ENCODE data around the gene MAPK7. TPM values are rescaled to one million over a fixed set of nuclear protein-coding genes. Genes with fewer than 3 reads are reported as not detected.

The MAPK7 gene
- total RNA-seq, 1 donor from 2014 or later, result 18.9 TPM

DNA sequence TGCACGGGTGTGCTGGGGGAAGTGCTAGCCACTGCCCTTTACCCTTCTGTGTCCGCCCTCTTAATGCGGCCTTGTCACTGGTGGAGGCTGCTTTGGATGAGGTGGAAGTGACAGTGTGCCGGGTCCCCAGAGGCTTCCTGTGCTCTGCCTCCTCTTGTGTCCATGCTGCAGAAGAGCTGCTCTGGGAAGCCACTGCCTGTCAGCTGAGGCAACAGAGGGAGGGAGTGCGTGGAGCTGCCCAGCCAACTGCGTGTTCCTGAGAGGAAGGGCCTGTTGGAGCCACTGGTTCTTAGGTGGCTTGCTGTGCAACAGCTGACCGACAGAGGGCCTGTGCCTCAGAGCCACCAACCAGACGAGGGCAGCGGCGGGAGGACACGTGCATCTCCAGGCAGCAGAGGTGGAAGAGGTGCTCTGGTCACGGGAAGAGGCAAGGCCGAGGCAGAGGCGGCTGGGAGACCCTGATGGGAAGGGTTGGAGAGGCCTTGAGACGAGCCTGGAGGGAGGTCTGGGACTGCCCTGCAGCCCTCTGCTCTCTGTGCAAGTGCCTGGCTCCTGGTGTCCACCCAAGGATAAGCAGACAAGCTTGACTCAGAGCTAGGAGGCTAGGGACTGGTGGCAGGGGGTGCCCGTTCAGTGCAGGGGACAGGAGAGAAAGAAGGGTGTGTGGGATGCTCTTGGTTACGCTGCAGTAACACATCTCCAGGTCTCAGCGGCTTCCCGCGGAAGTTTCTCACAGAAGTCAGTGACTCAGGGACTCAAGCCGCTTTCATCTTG, 41.2 kb upstream of the MAPK7 start:
- Mint-ChIP-seq H3K27me3 (ENCODE audit: low read depth) (no peaks in the 10 kb centered on the region), H3K9me3 (no peaks in the 10 kb centered on the region), H3K4me1 (ENCODE audit: low read depth) (peaks cover 3% of the 10 kb centered on the region), H3K27ac (no peak overlapping the region), H3K4me3 (ENCODE audit: low read depth) (no peak overlapping the region), H3K36me3 (ENCODE audit: low read depth) (no peaks in the 10 kb centered on the region)
- DNase-seq (ENCODE audit: low spot score), result no peak
- intact Hi-C loops (cut with micrococcal nuclease), result loop anchor here (5.0 kb wide), 1 partner anchor 55 kb away; no protein-coding TSS in a partner anchor

- H3K4me3 Mint-ChIP-seq (ENCODE audit: low read depth), result no peak overlapping the region
- no peaks in the 10 kb centered on the region for H3K9me3 Mint-ChIP-seq
- H3K27me3 Mint-ChIP-seq (ENCODE audit: low read depth), result no peaks in the 10 kb centered on the region
- H3K4me1 Mint-ChIP-seq (ENCODE audit: low read depth), result peaks cover 1% of the 10 kb centered on the region
- DNase-seq (ENCODE audit: low spot score), result no peak
- intact Hi-C loops (cut with micrococcal nuclease), result loop anchor here (5.0 kb wide), 1 partner anchor 55 kb away; no protein-coding TSS in a partner anchor
- H3K36me3 Mint-ChIP-seq (ENCODE audit: low read depth), result no peaks in the 10 kb centered on the region
- no peak overlapping the region for H3K27ac Mint-ChIP-seq
These were observed 40.6 kb upstream of the MAPK7 start for GRCh38 chr17:19337712-19338023.

DNA sequence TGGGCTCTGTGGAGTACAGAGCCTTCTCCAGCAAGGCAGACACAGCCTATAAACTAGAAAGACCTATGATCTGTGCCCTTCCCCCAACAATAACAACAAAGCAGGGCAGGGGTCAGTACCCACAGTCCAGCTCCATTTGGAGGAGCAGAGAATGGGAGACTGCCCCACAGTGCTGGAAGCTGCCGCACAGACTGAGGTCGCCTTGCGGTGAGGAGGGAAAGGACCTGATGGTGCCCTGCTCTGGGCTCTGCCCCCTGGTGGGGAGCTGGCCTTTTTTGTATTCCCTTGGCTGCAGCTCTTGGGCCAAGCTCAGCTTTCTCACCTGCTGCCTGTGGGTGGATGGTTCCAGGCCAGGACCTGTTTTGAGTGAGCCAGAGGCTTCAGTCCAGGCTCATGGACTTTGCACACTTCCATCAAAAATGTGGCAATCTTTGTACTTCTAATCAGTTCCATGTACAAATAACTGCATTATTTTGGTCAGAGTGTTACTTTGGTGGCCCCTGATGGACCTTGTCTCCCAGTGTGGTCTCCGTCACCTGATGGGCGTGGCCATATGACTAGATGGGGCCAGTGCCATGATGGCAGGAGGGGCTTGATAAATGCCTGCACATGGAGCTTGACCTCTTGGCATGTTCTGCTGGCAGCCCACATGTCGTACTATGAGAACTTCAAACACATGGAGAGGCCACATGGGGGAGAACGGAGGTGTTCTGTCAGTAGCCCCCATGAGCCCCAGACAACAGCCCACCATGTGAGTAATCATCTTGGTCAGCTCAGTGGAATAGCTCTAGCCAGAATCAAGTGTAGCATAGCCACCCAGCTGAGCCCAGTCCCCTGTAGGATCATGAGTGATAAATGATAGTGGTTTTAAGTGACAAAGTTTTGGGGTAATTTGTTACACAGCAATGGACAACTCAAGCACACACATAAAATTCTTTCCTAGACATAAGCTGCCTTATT, 40.0 kb upstream of the MAPK7 start:
- intact Hi-C loops (cut with micrococcal nuclease), result loop anchor here (5.0 kb wide), 1 partner anchor 56 kb away; no protein-coding TSS in a partner anchor
- H3K9me3 Mint-ChIP-seq, result no peaks in the 10 kb centered on the region
- no peaks in the 10 kb centered on the region for H3K27me3 Mint-ChIP-seq (ENCODE audit: low read depth)
- DNase-seq (ENCODE audit: low spot score), result peak; percentile 53
- H3K27ac Mint-ChIP-seq, result no peak overlapping the region
- H3K36me3 Mint-ChIP-seq (ENCODE audit: low read depth), result no peaks in the 10 kb centered on the region
- no peak overlapping the region for H3K4me3 Mint-ChIP-seq (ENCODE audit: low read depth)
- H3K4me1 Mint-ChIP-seq (ENCODE audit: low read depth), result no peaks in the 10 kb centered on the region

DNA sequence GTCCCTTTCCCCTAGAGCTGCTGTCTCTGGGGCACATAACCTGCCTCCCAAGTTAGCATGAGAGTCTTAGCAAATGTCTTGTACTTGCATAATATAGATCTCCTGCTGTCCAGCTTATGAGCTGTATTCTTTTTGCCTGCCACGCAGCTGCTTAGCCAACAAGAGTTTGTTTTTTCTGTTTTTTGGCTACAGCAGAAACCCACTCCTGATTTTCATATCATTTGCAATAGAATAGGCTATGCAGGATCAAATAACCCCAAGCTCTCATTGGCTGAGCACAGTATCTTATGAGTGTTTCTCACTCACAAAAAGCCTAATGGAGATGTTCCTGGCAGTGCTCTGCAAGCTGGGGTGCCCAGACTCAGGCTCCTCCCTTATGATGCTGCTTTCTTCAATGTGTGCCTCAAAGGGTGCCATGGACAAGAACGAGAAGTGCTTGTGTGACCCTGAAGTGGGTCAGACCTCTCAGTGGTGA, 38.9 kb upstream of the MAPK7 start:
- DNase-seq (ENCODE audit: low spot score), result no peak
- intact Hi-C loops (cut with micrococcal nuclease), result loop anchor here (5.0 kb wide), 1 partner anchor 57 kb away; no protein-coding TSS in a partner anchor
- no peaks in the 10 kb centered on the region for H3K36me3 Mint-ChIP-seq (ENCODE audit: low read depth)
- no peaks in the 10 kb centered on the region for H3K27me3 Mint-ChIP-seq (ENCODE audit: low read depth)
- no peaks in the 10 kb centered on the region for H3K4me1 Mint-ChIP-seq (ENCODE audit: low read depth)
- no peak overlapping the region for H3K4me3 Mint-ChIP-seq (ENCODE audit: low read depth)
- H3K9me3 Mint-ChIP-seq, result no peaks in the 10 kb centered on the region
- no peak overlapping the region for H3K27ac Mint-ChIP-seq

DNA sequence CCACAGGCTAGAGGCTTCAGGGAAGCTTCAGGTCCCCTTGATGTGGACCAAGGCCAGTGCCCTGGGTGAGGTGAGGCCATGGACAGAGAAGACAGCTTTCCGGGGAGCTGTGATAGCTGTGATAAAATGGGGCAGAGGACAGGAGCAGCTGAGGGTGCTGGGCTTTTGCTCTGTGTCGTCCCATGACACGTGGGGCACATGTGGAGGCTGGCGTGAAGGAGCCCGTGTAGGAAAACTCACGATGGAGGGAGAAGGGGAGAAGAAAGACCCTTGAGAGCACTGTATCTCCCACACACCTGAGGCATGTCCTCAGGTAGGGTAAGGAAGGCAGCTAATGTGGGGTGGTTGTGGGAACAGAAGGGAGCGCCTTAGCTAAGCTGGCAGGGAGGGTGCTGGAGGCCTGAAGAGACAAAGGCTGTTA, 37.1 kb upstream of the MAPK7 start:
- DNase-seq (ENCODE audit: low spot score), result no peak
- H3K27ac Mint-ChIP-seq, result no peak overlapping the region
- H3K4me1 Mint-ChIP-seq (ENCODE audit: low read depth), result no peaks in the 10 kb centered on the region
- no peaks in the 10 kb centered on the region for H3K9me3 Mint-ChIP-seq
- no peaks in the 10 kb centered on the region for H3K36me3 Mint-ChIP-seq (ENCODE audit: low read depth)
- no peak overlapping the region for H3K4me3 Mint-ChIP-seq (ENCODE audit: low read depth)
- intact Hi-C loops (cut with micrococcal nuclease), result no loop called here
- H3K27me3 Mint-ChIP-seq (ENCODE audit: low read depth), result no peaks in the 10 kb centered on the region

DNA sequence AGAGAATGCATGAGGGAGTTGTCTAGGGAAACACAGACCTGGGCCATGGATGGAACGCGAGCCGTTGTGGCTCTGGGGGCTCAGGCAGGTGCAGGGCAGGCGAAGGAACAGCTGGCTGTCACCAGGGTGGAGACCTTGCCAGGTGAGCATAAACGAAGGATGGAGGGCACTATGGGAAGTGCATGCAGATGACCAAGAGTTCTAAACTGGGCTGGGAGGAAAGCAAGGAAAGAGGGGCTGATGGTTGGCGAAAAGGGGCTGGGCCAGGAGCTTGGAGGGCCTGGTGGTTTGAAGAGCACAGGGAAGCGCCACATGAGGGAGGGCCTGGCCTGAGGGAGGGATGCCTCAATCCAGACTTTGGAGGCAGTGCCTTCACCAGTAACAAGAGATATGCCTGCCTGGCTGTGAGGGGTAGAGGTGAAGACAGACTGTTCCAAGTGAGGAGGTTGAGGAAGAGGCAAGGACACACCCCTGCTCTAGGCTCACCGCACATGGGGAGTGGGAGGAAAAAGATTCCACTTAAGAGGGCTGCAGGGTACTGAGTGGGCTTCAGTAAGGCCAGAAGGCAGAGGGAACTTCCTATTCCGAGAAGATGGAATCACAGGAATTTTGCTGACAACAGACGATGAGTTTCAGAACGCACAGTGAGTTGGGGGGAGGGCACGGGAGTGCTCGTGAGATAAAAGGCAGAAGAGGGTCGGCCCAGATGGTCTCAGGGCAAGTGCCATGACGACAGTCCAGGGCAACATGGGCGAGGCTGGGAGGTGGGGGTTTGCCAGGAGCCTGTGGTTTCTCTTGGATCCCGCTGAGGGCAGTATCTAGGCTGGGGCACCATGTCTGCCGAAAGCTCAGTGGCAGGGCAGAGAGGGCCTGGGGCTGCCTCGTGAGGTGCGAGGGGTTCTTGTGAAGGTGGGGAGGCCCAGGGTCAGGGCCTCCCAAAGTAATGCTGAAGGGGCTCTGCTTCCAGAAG, 36.4 kb upstream of the MAPK7 start:
- H3K36me3 Mint-ChIP-seq (ENCODE audit: low read depth), result no peaks in the 10 kb centered on the region
- DNase-seq (ENCODE audit: low spot score), result no peak
- no peak overlapping the region for H3K27ac Mint-ChIP-seq
- intact Hi-C loops (cut with micrococcal nuclease), result no loop called here
- H3K4me3 Mint-ChIP-seq (ENCODE audit: low read depth), result no peak overlapping the region
- H3K27me3 Mint-ChIP-seq (ENCODE audit: low read depth), result no peaks in the 10 kb centered on the region
- H3K4me1 Mint-ChIP-seq (ENCODE audit: low read depth), result peaks cover 3% of the 10 kb centered on the region
- no peaks in the 10 kb centered on the region for H3K9me3 Mint-ChIP-seq

- Mint-ChIP-seq H3K27ac (no peak overlapping the region), H3K4me3 (ENCODE audit: low read depth) (no peak overlapping the region), H3K36me3 (ENCODE audit: low read depth) (no peaks in the 10 kb centered on the region), H3K27me3 (ENCODE audit: low read depth) (no peaks in the 10 kb centered on the region), H3K4me1 (ENCODE audit: low read depth) (peaks cover 3% of the 10 kb centered on the region), H3K9me3 (no peaks in the 10 kb centered on the region)
- intact Hi-C loops (cut with micrococcal nuclease), result no loop called here
- no peak for DNase-seq (ENCODE audit: low spot score)
These were observed 35.6 kb upstream of the MAPK7 start for GRCh38 chr17:19342611-19343255.

DNA sequence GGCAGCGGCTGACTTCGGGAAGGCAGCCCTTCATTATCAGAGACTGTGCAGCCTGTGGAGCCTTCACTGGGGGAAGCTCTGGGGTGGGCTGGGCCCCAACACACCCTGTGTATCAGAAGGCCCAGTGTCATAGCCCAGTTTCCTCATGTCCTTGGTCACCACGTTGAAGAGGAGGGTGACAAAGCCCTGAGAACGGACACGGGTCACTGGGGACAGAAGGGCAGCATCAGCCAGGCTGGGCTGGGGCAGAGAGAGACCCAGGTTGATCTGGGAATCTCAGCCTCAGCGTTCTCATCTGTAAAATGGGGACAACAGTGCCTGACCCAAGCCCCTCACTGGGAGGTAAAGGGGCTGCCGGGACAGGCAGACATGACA, 35.1 kb upstream of the MAPK7 start:
- no peak overlapping the region for H3K4me3 Mint-ChIP-seq (ENCODE audit: low read depth)
- H3K4me1 Mint-ChIP-seq (ENCODE audit: low read depth), result peaks cover 3% of the 10 kb centered on the region
- H3K27ac Mint-ChIP-seq, result no peak overlapping the region
- no peaks in the 10 kb centered on the region for H3K9me3 Mint-ChIP-seq
- H3K27me3 Mint-ChIP-seq (ENCODE audit: low read depth), result no peaks in the 10 kb centered on the region
- no peak for DNase-seq (ENCODE audit: low spot score)
- intact Hi-C loops (cut with micrococcal nuclease), result no loop called here
- H3K36me3 Mint-ChIP-seq (ENCODE audit: low read depth), result no peaks in the 10 kb centered on the region

DNA sequence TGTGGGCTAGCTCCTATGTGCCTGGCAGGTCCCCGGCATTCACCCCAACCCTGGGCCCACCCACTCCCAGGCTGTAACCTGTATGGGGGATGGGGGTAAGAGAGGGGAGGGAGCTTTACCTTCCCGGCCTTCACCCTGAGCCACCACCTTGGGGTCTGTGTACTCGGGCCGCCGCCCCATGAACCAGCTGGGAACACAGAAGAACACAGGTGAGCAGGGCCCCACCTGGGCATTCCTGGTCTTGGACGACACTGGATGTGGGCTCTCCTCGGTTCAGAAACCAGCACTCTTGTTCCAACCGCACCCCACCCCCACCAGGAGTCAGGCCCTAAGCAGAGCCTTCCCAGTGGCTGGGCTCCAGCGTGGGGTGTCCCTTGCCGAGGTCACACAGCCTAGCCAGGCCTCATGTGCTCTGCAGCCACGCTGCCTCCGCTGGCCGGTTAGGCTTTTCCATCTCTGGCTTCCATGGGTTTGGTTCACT, 34.6 kb upstream of the MAPK7 start:
- Mint-ChIP-seq H3K4me1 (ENCODE audit: low read depth) (peaks cover 3% of the 10 kb centered on the region), H3K27ac (no peak overlapping the region), H3K9me3 (no peaks in the 10 kb centered on the region), H3K27me3 (ENCODE audit: low read depth) (no peaks in the 10 kb centered on the region), H3K4me3 (ENCODE audit: low read depth) (no peak overlapping the region), H3K36me3 (ENCODE audit: low read depth) (no peaks in the 10 kb centered on the region)
- intact Hi-C loops (cut with micrococcal nuclease), result no loop called here
- no peak for DNase-seq (ENCODE audit: low spot score)

DNA sequence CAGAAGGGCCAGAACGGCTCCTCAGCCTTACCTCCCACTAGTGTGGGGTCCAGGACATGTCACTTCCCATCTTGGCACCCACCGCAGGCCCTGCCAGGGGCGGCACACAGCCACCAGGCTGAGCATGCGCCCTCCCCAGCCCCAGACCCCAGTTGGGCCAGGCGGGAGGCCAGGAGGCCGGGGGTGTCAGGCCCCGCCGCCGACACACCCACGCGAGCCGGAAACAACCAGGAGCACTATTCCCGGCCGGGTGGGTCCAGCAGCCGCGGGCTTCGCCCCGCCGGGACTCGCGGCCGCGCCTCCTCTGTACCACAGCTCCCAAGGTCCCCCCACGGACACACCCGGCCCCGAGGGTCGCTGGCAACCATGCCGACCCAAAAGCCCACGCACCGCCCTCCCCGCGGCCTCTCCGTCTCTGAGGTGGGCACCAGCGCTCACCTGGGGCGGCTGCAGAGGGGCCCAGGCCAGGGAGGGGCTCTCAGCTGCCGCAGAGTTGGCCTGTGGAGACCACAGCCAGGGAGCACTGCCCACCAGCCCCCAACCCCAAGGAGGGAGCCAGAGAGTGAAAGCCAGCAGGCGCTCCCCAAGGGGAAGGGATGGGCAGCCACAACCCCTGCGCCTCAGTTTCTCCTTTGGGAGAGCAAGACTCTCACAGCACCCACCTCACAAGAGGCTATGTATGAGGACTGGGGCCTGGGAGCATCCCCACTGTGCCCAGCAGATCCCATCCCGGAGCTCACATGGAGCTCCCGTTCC, 33.8 kb upstream of the MAPK7 start:
- H3K4me3 Mint-ChIP-seq (ENCODE audit: low read depth), result no peak overlapping the region
- no peaks in the 10 kb centered on the region for H3K36me3 Mint-ChIP-seq (ENCODE audit: low read depth)
- no peak overlapping the region for H3K27ac Mint-ChIP-seq
- intact Hi-C loops (cut with micrococcal nuclease), result no loop called here
- no peak for DNase-seq (ENCODE audit: low spot score)
- H3K27me3 Mint-ChIP-seq (ENCODE audit: low read depth), result no peaks in the 10 kb centered on the region
- H3K4me1 Mint-ChIP-seq (ENCODE audit: low read depth), result peaks cover 3% of the 10 kb centered on the region
- H3K9me3 Mint-ChIP-seq, result no peaks in the 10 kb centered on the region

DNA sequence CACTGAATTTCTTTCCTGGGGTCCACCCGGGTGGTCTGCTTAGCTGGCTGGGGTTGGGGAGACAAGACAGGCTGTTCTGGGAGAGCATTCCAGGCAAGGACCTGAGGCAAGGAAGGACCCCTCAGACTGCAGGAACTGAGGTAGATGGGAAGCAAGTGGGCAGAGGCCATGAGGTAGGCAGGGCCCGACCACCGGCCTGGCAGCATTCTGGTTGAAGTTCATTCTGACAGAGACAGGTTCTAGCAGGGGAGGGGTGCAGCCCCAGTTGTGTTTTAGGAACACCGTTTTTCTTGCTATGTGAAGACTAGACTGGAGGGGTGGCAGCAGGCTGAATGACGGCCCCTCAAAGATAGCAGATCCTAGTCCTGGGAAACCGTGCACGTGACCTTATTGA, 33.2 kb upstream of the MAPK7 start:
- Mint-ChIP-seq H3K27ac (no peak overlapping the region), H3K36me3 (ENCODE audit: low read depth) (no peaks in the 10 kb centered on the region), H3K4me1 (ENCODE audit: low read depth) (peaks cover 3% of the 10 kb centered on the region), H3K27me3 (ENCODE audit: low read depth) (no peaks in the 10 kb centered on the region), H3K9me3 (no peaks in the 10 kb centered on the region), H3K4me3 (ENCODE audit: low read depth) (no peak overlapping the region)
- intact Hi-C loops (cut with micrococcal nuclease), result no loop called here
- no peak for DNase-seq (ENCODE audit: low spot score)

All from activated T-helper 2 cell treated with anti-CD3 and anti-CD28 coated beads, Interferon-gamma antibody, Interleukin-2, Interleukin-4, amounts not matched to agents 10 μg/mL and 5 μg/mL and 100 μg/mL, durations not matched to agents 14 hours and 24 hours and 36 hours (primary cell).